Tibial nerve (tissue), 4 donors: Measurements from ENCODE around the gene TSHZ2. TPM values are rescaled to one million over a fixed set of nuclear protein-coding genes. Genes with fewer than 3 reads are reported as not detected.

Experiments
- DNase-seq, 2 donors: peaks; one replicate each; pipeline ENCODE4 v3.0.0-alpha.2; 2019; ENCODE audit warnings: low spot score in 2 of 2
- H3K27ac ChIP-seq, 4 donors: fragments of 200-600 bp; sonication (generic) in 3 of 4; one replicate each; pipeline ENCODE4 v1.5.1; 2017 to 2019; ENCODE audit warnings: mild to moderate bottlenecking in 1 of 4
- H3K27me3 ChIP-seq, 2 donors: fragments of 200-600 bp; sonication (generic) in 1 of 2; one replicate each; pipeline versions ENCODE4 v1.5.1 to v1.6.0; 2017 to 2019
- H3K36me3 ChIP-seq, 3 donors: fragments of 200-600 bp; sonication (generic); one replicate each; pipeline ENCODE4 v1.5.1; 2018 to 2019
- H3K4me1 ChIP-seq, 4 donors: fragments of 200-600 bp; sonication (generic) in 3 of 4; one replicate each; pipeline ENCODE4 v1.5.1; 2017 to 2019
- H3K4me3 ChIP-seq, 4 donors: fragments of 200-600 bp; sonication (generic) in 3 of 4; one replicate each; pipeline ENCODE4 v1.5.1; 2017 to 2019; ENCODE audit warnings: mild to moderate bottlenecking in 1 of 4, moderate library complexity in 1 of 4
- H3K9me3 ChIP-seq, 4 donors: fragments of 200-600 bp; sonication (generic) in 3 of 4; one replicate each; pipeline ENCODE4 v1.5.1; 2017 to 2019
- CTCF ChIP-seq, 5 experiments: fragments of 200-600 bp in 3 of 5; fragments of 450-650 bp in 2 of 5; sonication (generic) in 3 of 5; IDR thresholded peaks; one replicate each; pipeline ENCODE4 v1.5.1; 2016 to 2019; ENCODE audit warnings: antibody characterized with exemption in 5 of 5, mild to moderate bottlenecking in 3 of 5, moderate library complexity in 2 of 5
- EP300 ChIP-seq, 2 donors: sonication (generic); formaldehyde crosslinking; IDR thresholded peaks; one replicate each; pipeline ENCODE4 v1.6.1; 2017; ENCODE audit warnings: antibody characterized with exemption in 2 of 2, mild to moderate bottlenecking in 1 of 2
- POLR2A ChIP-seq, 2 donors: fragments of 450-650 bp; IDR thresholded peaks; one replicate each; pipeline ENCODE4 v1.6.1; 2017; ENCODE audit warnings: antibody characterized with exemption in 2 of 2, mild to moderate bottlenecking in 2 of 2, moderate library complexity in 2 of 2
- WGBS, 2 donors: methylation state at CpG; one replicate each; pipeline ENCODE4 v1.1.5; 2018; 5-methylcytosine and 5-hydroxymethylcytosine counted together
- total RNA-seq, 4 donors: library from RNA; depleted of rRNA; stranded (reverse); fragments of >200 nt; gene quantifications; one replicate each; pipeline ENCODE4 v1.1.0, GENCODE V29; 2016

TSHZ2 gene
- total RNA-seq, 4 donors from 2014 or later: 20.9 to 33.7 (median 25.1) TPM

- Histone ChIP-seq H3K4me1 (no peaks in the 10 kb centered on the region), H3K4me3 (no peak overlapping the region), H3K27me3 (no peaks in the 10 kb centered on the region), H3K36me3 (no peaks in the 10 kb centered on the region), H3K27ac (no peak overlapping the region), H3K9me3 (no peaks in the 10 kb centered on the region)
- 76 to 80% methylated on average over 6 of the region's 6 CpGs for WGBS, 2 donors
- DNase-seq: no peak
- no peak for TF ChIP-seq CTCF (IDR thresholded peaks at IDR 0.05)
Observed at GRCh38 chr20:53183181-53183580, 211.0 kb downstream of the TSHZ2 start.

GRCh38 chr20:53186635-53187034 is 214.5 kb downstream of the TSHZ2 start:
- TF ChIP-seq POLR2A (IDR thresholded peaks at IDR 0.05) (no peak), CTCF (IDR thresholded peaks at IDR 0.05) (no peak), EP300 (IDR thresholded peaks at IDR 0.05) (no peak)
- Histone ChIP-seq H3K9me3 (no peaks in the 10 kb centered on the region), H3K27me3 (no peaks in the 10 kb centered on the region), H3K4me1 (no peaks in the 10 kb centered on the region), H3K27ac (no peak overlapping the region), H3K36me3 (no peaks in the 10 kb centered on the region), H3K4me3 (no peak overlapping the region)
- DNase-seq: no peak
- WGBS, 2 donors: 66 to 69% methylated on average over 6 of the region's 6 CpGs

DNA sequence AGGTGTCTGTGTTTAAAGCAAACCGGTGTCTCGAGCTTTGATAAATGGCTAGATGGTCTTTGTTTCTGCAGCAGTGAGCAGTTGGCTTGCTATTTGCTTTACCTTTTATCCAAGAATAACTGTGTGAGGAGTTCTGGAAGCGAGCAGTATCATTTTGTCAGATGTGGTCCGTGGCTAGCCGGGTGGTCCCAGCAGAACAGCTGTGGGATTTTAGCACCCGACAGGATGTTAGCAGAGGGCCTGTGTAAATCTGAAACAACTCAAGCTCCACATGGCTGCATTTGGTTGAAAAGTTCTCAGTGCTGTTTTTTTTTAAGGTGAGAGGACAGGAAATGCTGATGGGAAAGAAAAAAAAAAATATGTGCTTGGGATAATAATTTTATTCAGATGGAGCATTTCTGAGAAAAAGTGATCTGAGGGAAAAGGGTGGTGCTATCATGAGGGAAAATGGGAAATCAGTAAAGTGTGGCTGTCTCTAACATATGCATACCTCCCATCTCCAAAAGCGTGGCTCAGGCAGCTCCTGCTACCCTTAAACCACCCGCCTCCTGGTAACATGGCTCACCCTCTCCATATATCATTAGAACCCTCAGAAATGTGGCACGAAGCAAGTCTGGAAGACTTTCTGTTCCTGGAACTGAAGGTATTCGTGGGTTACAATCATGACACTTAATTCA is 215.4 kb downstream of the TSHZ2 start:
- H3K9me3 ChIP-seq: no peaks in the 10 kb centered on the region
- no peaks in the 10 kb centered on the region for H3K36me3 ChIP-seq
- 59 to 64% methylated on average over 10 of the region's 10 CpGs for WGBS, 2 donors
- TF ChIP-seq EP300 (IDR thresholded peaks at IDR 0.05) (no peak), CTCF (IDR thresholded peaks at IDR 0.05) (no peak), POLR2A (IDR thresholded peaks at IDR 0.05) (no peak)
- H3K27me3 ChIP-seq: no peaks in the 10 kb centered on the region
- H3K4me3 ChIP-seq: no peak overlapping the region
- DNase-seq: no peak
- no peaks in the 10 kb centered on the region for H3K4me1 ChIP-seq
- no peak overlapping the region for H3K27ac ChIP-seq

DNA sequence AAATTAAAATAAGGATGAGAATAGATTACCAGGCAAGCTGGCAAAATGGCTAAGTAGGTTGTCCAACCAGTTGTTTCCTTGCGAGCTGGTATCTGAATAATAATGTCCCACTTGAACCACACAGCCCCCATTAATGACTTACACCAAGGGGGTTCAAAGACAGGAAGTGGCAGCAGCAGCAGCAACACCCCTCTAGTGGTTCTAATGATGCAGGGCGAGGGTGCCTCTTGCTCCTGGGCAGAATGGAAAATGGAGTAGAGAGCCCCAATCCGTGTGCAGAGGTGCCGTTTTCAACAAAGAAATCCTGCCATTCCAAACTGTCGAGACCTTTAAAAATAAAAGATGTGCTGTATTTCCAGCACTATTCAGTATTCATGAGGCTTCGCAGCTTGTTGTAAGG is 218.1 kb downstream of the TSHZ2 start:
- H3K4me1 ChIP-seq: peaks cover 0 to under 1% (median 0%) of the 10 kb centered on the region in 4 donors
- no peaks in the 10 kb centered on the region for H3K9me3 ChIP-seq
- no peak for DNase-seq
- H3K27me3 ChIP-seq: no peaks in the 10 kb centered on the region
- no peaks in the 10 kb centered on the region for H3K36me3 ChIP-seq
- WGBS, 2 donors: 68 to 74% methylated on average over 6 of the region's 6 CpGs
- TF ChIP-seq POLR2A (IDR thresholded peaks at IDR 0.05): no peak
- TF ChIP-seq CTCF (IDR thresholded peaks at IDR 0.05): no peak
- TF ChIP-seq EP300 (IDR thresholded peaks at IDR 0.05): no peak
- H3K4me3 ChIP-seq: no peak overlapping the region
- no peak overlapping the region for H3K27ac ChIP-seq

DNA sequence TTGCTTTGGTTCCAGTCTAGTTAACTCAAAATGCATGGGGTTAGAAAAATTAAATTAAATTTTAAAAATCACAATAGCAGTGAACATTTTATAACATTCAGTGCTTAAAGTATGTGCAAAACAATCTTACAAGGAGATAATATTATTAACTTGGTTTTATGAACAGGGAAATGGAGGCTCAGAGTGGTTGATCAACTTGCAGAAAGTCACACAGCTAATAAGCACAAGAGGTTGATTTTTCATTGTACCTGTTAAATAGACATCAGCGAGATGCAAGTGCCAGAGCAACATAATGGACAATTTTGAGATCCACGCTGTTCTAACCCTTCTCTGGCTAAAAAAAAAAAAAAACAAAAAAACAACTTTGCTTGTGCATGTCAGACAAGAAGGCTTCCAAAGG is 219.8 kb downstream of the TSHZ2 start:
- WGBS, 2 donors: 86 to 93% methylated on average over 2 of the region's 2 CpGs
- no peak overlapping the region for H3K4me3 ChIP-seq
- TF ChIP-seq CTCF (IDR thresholded peaks at IDR 0.05) (no peak), EP300 (IDR thresholded peaks at IDR 0.05) (no peak), POLR2A (IDR thresholded peaks at IDR 0.05) (no peak)
- H3K9me3 ChIP-seq: no peaks in the 10 kb centered on the region
- no peak for DNase-seq
- H3K36me3 ChIP-seq: no peaks in the 10 kb centered on the region
- no peaks in the 10 kb centered on the region for H3K27me3 ChIP-seq
- H3K27ac ChIP-seq: no peak overlapping the region
- H3K4me1 ChIP-seq: peaks cover 0 to 8% (median 0%) of the 10 kb centered on the region in 4 donors
